Testis (tissue), 2 donors: ENCODE results near the gene TTLL11.

Experiments
- CTCF ChIP-seq, 3 experiments: fragments of 450-650 bp in 2 of 3; fragments of 200-600 bp in 1 of 3; sonication (generic) in 1 of 3; IDR thresholded peaks; one replicate each; pipeline ENCODE4 v1.5.1; 2016 to 2019; ENCODE audit warnings: antibody characterized with exemption in 3 of 3, mild to moderate bottlenecking in 2 of 3, moderate library complexity in 1 of 3
- POLR2A ChIP-seq: fragments of 450-650 bp; IDR thresholded peaks from one replicate; pipeline ENCODE4 v1.6.1; 2017; ENCODE audit warnings: antibody characterized with exemption, mild to moderate bottlenecking, moderate library complexity

- TF ChIP-seq CTCF (IDR thresholded peaks at IDR 0.05) = no peak
- no peak for TF ChIP-seq POLR2A
Observed at GRCh38 chr9:121841771-121842611, 251.1 kb downstream of the TTLL11 start.
